Muscle of leg (tissue), 11 donors: ENCODE data around the gene LAMTOR2. TPM values are rescaled to one million over a fixed set of nuclear protein-coding genes. Genes with fewer than 3 reads are reported as not detected.

Source experiments
- DNase-seq: peaks from one replicate; pipeline ENCODE4 v3.0.0; 2013
- H3K27ac ChIP-seq: one replicate; pipeline ENCODE4 v1.5.1; 2013; ENCODE audit warnings: mild to moderate bottlenecking, low read length, control low read depth
- H3K27me3 ChIP-seq: one replicate; pipeline ENCODE4 v1.6.1; 2013; ENCODE audit warnings: low read length; ENCODE audit not compliant: control insufficient read depth, insufficient read depth
- H3K36me3 ChIP-seq: one replicate; pipeline ENCODE4 v1.6.1; 2013; ENCODE audit warnings: low read length; ENCODE audit not compliant: control insufficient read depth, insufficient read depth
- H3K4me1 ChIP-seq: one replicate; pipeline ENCODE4 v1.6.1; 2013; ENCODE audit warnings: low read length; ENCODE audit not compliant: control insufficient read depth, insufficient read depth
- H3K4me3 ChIP-seq: one replicate; pipeline ENCODE4 v1.5.1; 2013; ENCODE audit warnings: low read length, control low read depth
- H3K9me3 ChIP-seq: replicated peaks from 2 replicates; pipeline ENCODE4 v1.6.1; 2013; ENCODE audit warnings: low read depth, low read length; ENCODE audit not compliant: control insufficient read depth
- WGBS: methylation state at CpG from one replicate; pipeline ENCODE4 v1.1.5; 2013; ENCODE audit warnings: missing lambda C conversion rate; ENCODE audit not compliant: insufficient coverage; 5-methylcytosine and 5-hydroxymethylcytosine counted together
- polyA plus RNA-seq, 8 donors: library from polyadenylated mRNA; unstranded; fragments of 120-200 nt; gene quantifications; one replicate each; pipeline versions ENCODE4 v1.2.1 to v1.2.3, GENCODE V29; 2013; ENCODE audit warnings: inconsistent platforms in 1 of 8, low replicate concordance in 1 of 8; ENCODE audit not compliant: insufficient read length in 8 of 8, insufficient read depth in 1 of 8
- total RNA-seq: library from RNA; stranded (reverse); fragments of 120-200 nt; gene quantifications from one replicate; pipeline ENCODE4 v1.2.4, GENCODE V29; 2013

LAMTOR2 gene
- total and polyA plus RNA-seq, 9 donors, result 38.7 to 53.7 (median 46.3) TPM

DNA sequence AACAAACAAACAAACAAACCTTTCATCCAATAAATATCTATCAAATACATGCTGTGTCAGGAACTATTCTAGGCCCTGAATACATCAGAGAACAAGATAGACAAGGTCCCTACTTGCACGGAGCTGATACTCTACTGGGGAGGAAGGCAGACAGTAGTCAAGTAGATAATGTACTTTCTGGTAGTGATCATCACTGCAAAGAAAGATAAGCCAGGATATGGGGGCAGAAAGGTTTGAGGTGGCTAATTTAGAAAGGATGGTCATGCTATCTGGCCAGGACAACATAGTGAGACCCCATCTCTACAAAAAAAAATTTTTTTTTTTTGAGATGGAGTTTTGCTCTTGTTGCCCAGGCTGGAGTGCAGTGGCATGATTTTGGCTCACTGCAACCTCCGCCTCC is 37.0 kb downstream of the LAMTOR2 start:
- Histone ChIP-seq H3K9me3 (no peaks in the 10 kb centered on the region), H3K4me3 (no peak overlapping the region), H3K27me3 (no peaks in the 10 kb centered on the region), H3K36me3 (peaks cover 16% of the 10 kb centered on the region), H3K27ac (no peak overlapping the region), H3K4me1 (peaks cover 33% of the 10 kb centered on the region)
- DNase-seq, result no peak
- 100% methylated on average over 1 of the region's 2 CpGs for WGBS

DNA sequence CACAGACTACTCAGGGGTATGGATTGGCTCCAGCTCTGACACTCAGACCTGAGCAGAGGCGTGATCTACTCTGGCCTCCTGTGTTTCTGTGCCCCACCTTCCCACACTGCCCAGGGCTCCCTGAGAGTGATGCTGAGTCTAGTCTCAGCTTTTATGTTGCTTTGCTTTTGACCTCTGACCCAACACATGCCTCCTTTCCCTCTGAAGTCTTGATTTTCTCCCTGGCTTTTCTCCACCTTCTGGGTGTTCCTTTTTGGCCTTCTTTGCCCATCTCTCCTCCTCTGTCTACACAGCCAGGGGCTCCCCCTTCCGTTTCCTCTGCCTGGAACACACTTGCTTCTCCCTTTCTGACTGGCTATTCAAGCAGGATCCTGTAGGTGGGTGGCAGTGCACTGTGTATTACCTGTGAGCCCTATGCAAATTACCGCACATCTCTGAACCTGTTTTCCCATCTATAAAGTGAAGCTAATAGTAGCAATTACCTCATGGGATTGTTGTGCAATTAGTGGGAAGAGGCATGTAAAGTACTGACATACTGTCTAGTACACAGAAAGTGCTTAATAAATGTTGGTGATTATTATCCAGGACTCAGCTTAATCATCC is 41.4 kb downstream of the LAMTOR2 start:
- DNase-seq, result no peak
- 63% methylated on average over 1 of the region's 3 CpGs for WGBS
- Histone ChIP-seq H3K4me1 (peaks cover 31% of the 10 kb centered on the region), H3K36me3 (peaks cover 20% of the 10 kb centered on the region), H3K4me3 (no peak overlapping the region), H3K27ac (peak overlapping the region; percentile 95), H3K27me3 (no peaks in the 10 kb centered on the region), H3K9me3 (no peaks in the 10 kb centered on the region)

DNA sequence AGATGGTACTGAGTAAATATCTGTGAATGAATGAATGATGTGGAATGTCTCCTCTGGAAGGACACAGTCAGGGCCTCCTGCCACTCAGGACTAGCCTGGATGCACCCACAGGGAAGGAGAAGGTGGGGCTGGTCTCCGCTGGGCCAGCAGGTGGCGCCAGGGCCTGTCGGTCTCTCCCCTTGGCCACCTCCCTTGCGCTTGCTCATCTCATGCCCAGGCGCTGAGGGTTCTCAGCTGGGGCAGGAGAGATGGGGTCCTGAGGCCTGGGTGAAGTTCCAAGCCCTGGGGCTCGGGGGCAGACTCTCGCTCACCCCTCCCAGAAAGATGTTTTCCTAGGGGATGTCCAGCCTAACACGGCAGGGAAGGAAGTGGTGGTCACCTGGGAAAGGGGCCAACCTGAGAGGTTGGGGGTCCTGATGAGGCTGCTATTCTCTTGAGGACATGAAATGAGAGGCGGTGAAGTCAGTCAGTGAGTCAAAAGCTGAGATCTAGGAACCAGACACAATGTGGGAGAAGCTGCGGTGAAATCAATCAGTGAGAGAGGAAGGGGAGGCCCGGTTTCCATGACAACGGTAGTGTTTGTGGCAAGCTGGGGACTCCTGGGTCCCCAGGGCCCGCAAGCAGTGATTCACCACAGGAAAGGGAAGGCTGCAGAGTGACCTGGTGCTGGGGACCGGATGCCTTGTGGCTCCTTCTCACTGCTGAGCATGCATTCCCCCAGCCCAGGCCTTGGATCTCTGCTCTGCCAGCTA is 42.2 kb downstream of the LAMTOR2 start:
- H3K4me3 ChIP-seq, result no peak overlapping the region
- WGBS, result 18% methylated on average over 8 of the region's 14 CpGs
- H3K36me3 ChIP-seq, result peaks cover 16% of the 10 kb centered on the region
- H3K27me3 ChIP-seq, result no peaks in the 10 kb centered on the region
- H3K4me1 ChIP-seq, result peaks cover 38% of the 10 kb centered on the region
- H3K9me3 ChIP-seq, result no peaks in the 10 kb centered on the region
- DNase-seq, result peak; percentile 93
- H3K27ac ChIP-seq, result peak overlapping the region; percentile 95

DNA sequence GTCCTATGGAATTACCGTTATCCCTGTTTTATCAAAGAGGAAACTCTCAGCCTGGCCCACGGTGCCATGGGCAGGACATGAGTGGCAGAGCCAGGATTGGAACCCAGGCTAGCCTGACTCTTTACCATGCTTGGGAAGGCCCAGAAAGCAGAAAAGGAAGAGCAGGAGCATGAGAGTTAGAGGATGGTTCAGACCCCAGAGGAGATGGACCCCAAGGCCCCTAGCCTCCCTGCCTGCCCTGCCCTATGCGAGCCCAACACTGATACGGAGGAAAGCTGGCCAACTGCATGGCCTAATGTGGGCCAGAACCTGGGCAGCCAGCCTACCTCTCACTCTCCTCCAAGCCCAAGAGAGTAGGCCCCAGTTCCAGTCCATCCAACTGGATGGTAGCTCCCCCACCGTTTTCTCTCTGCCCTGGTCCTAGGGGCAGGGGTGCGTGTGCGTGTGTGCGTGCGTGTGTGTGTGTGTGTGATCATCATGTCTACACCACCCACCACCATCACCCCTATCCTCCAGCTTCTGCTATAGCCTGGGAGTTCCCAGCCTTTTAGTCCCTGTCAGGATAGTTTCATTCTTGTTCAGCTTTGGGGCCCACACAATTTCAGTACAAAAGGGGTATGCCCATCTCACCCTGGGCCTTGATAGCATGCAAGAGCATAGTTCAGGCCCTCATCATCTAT is 43.1 kb downstream of the LAMTOR2 start:
- H3K27me3 ChIP-seq, result no peaks in the 10 kb centered on the region
- H3K36me3 ChIP-seq, result peaks cover 16% of the 10 kb centered on the region
- H3K4me1 ChIP-seq, result peaks cover 46% of the 10 kb centered on the region
- no peaks in the 10 kb centered on the region for H3K9me3 ChIP-seq
- no peak overlapping the region for H3K4me3 ChIP-seq
- WGBS, result 86% methylated on average over 4 of the region's 9 CpGs
- H3K27ac ChIP-seq, result peak overlapping the region; percentile 95
- DNase-seq, result no peak

DNA sequence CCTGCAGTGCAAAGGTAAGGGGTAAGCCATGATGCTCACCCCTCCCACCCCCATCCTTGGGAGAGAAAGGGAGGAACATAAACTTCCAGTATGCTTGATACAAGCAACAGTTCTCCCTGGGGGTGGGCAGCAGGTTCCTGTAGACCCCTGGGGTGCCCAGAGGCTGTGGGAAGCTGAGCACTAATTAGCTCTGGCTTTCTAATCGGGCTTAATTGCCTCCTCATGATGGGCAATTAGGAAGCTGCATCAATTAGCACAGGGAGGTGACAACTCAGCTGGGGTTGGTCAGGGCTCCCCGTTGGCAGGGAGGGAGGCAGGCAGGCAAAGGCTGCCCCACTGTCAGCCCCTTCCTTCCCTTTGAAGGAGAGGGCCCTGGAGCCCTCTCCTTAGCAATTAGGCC is 44.2 kb downstream of the LAMTOR2 start:
- Histone ChIP-seq H3K4me3 (no peak overlapping the region), H3K36me3 (peaks cover 10% of the 10 kb centered on the region), H3K9me3 (no peaks in the 10 kb centered on the region), H3K27ac (no peak overlapping the region), H3K27me3 (no peaks in the 10 kb centered on the region), H3K4me1 (peaks cover 58% of the 10 kb centered on the region)
- no peak for DNase-seq
- 43% methylated on average over 1 of the region's 2 CpGs for WGBS

DNA sequence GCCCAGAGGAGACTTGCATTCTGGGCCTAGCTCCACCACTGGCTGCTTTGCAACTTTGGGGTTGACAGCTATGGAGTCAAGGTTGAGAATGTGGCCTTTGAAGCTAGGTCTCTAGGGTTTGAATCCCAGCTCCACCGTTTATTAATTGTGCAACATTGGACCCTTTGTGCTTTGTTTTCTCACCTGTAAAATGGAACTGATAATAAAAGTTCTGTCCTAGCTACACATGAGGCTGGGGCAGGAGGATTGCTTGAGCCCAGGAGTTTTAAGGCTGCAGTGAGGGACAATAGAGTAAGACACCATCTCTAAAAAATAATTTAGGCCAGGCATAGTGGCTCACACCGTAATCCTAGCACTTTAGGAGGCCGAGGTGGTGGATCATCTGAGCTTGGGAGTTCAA is 44.7 kb downstream of the LAMTOR2 start:
- Histone ChIP-seq H3K27me3 (no peaks in the 10 kb centered on the region), H3K9me3 (no peaks in the 10 kb centered on the region), H3K4me1 (peaks cover 62% of the 10 kb centered on the region), H3K4me3 (no peak overlapping the region), H3K36me3 (peaks cover 5% of the 10 kb centered on the region), H3K27ac (no peak overlapping the region)
- no peak for DNase-seq
- 92% methylated on average over 2 of the region's 3 CpGs for WGBS

DNA sequence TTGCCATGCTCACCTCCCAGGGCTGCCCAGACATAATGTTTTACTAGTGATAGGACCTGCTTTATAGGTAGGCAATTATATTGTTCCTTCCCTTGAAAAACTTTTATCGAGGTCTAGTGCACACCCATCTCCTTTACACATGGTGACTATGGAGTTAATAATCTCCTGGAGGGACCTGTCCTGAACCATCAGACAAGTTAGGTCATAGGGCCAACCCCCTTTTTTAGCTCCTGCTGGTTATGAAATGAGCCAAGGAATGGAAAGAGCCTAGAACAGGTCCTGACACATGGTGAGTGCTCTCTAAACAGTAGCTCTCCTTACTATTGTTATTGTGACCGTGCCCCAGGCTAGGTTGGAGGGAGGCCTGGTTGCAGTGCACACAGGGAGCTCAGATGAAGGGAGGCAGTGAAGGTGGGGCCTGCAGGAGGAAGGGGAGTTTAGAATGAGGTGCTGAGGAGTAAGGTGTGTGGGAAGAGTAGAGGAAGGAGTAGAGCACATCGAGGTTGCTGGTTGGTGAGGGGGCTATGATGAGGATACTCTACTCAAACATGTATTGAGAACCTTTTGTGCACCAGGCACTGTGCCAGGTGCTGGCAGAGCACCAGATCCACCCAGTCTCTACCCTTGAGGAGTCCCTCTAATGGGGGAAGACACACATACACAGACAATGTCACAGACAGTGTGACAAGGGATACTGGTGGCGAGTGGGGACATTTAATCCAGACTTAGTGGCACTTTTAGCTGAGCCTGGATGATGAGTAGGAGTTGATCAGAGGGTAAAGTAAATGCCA is 45.8 kb downstream of the LAMTOR2 start:
- Histone ChIP-seq H3K9me3 (no peaks in the 10 kb centered on the region), H3K27me3 (no peaks in the 10 kb centered on the region), H3K36me3 (peaks cover 5% of the 10 kb centered on the region), H3K27ac (no peak overlapping the region), H3K4me1 (peaks cover 74% of the 10 kb centered on the region), H3K4me3 (no peak overlapping the region)
- no peak for DNase-seq
- WGBS, result 76% methylated on average over 2 of the region's 4 CpGs

DNA sequence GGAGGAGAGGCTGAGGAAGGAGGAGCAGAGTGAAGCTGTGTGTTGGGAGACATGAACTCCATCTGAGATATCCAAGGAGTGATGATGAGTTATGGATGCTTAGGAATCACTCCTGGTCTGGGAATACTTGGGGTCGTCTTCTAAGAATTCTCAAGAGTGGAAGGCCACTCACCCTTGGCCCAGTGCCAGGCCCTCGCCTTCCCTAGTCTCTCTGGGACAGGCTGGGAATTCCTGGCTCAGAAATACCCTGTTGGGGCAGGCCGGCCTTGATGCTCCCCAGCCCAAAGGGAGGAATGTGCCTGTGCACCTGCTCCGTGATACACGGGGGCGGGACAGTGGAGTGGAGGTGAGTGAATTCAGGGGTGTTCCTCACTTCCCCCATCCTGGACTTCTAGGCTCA is 47.3 kb downstream of the LAMTOR2 start:
- H3K4me3 ChIP-seq, result no peak overlapping the region
- H3K4me1 ChIP-seq, result peaks cover 74% of the 10 kb centered on the region
- WGBS, result 44% methylated on average over 3 of the region's 6 CpGs
- peak overlapping the region; percentile 97 for H3K27ac ChIP-seq
- no peaks in the 10 kb centered on the region for H3K27me3 ChIP-seq
- H3K9me3 ChIP-seq, result no peaks in the 10 kb centered on the region
- no peak for DNase-seq
- H3K36me3 ChIP-seq, result peaks cover 5% of the 10 kb centered on the region

DNA sequence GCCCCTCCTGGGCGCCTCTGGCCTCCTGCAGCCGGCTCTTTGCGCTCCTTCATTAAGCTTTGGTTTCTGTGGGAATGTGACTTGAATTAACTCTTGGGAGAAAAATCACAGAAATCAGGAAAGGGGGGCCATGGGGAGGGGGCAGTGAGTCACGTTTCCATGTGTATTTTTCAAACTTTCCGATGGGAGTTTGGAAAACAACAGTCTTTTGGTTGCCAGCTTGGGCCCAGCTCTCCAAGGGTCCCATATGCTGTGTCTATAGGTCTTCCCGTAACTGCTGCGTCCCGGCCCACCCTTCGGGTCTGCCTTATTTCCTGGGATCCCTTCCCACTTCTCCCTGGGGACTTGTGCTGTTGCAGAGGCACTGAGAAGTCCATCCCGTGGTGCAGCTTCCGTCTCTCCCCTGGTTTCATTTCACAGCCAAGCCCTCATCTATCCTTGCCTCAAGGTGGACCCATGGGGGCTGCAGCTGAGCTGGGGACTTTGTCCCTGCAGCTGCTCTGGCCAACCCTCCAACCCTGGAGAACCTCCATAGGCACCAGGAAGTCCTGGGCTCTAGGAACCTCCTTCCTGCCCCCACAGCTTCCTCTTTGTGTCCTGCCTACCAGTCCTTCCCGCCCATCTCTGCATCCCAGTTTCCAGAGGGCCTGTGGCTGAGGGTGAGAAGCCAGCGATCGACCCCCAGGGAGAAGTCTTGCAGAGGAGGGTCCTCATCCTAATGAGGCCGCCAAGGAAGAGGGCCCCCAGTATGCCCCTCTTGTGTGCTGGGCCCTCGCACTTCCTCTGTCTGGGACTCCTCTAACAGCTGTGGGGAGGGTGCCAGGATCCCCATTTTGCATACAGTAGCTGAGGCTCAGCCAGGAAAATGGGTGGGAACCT is 48.3 kb downstream of the LAMTOR2 start:
- peak; percentile 85 for DNase-seq
- Histone ChIP-seq H3K9me3 (no peaks in the 10 kb centered on the region), H3K4me3 (no peak overlapping the region), H3K36me3 (peaks cover 2% of the 10 kb centered on the region), H3K27ac (peak overlapping the region; percentile 97), H3K4me1 (peaks cover 72% of the 10 kb centered on the region), H3K27me3 (no peaks in the 10 kb centered on the region)
- 33% methylated on average over 6 of the region's 16 CpGs for WGBS
